ENCODE results near the gene POLE2.
A peak's percentile ranks its signal among the peaks of the same experiment; 100 is the strongest.

POLE2 gene

GRCh38 chr14:49615776-49616175 is 72.2 kb downstream of the POLE2 start:
- DNase-seq = no peak

- no peak for DNase-seq
Observed at GRCh38 chr14:49614196-49614595, 73.8 kb downstream of the POLE2 start.

DNA sequence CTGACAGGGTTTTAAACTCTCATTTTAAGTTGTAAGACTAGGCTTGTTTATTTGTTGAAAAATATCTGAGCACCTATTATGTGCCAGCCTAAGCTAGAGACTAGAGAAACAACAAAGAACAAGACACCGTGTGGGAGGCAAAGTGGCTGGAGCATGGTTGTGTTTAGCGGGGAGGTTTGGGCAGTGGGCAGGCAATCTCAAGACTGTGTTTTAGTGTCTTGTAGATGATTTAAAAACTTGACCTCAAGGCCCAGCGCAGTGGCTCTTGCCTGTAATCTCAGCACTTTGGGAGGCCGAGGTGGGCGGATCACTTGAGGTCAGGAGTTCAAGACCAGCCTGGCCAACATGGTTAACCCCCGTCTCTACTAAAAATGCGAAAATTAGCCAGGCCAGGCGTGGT is 75.3 kb downstream of the POLE2 start:
- DNase-seq = no peak

- DNase-seq = no peak
Observed at GRCh38 chr14:49612251-49612650, 75.8 kb downstream of the POLE2 start.

GRCh38 chr14:49607583-49607982 is 80.4 kb downstream of the POLE2 start:
- DNase-seq = no peak

GRCh38 chr14:49598485-49599300 is 89.3 kb downstream of the POLE2 start, which contains the start of gene LRR1:
Gene LRR1, plus strand, starts transcription at chr14:49598940. Its CDS starts 81 bp downstream, at chr14:49599021.
- DNase-seq = peak; percentile 79

- no peak for DNase-seq
Observed at GRCh38 chr14:49598189-49598484, 89.9 kb downstream of the POLE2 start.

- peak; percentile 15 for DNase-seq
Observed at GRCh38 chr14:49594347-49595091, 93.5 kb downstream of the POLE2 start.
